Keratinocyte (primary cell): ENCODE measurements around the gene TENM3. TPM values are rescaled to one million over a fixed set of nuclear protein-coding genes. Genes with fewer than 3 reads are reported as not detected.

Experiments used
- DNase-seq: peaks from one replicate; pipeline ENCODE4 v3.0.0-alpha.2; 2011; ENCODE audit warnings: low read depth, missing footprints, low spot score
- FAIRE-seq: peaks from 2 replicates; lab custom pipeline; 2011; peaks lifted over from hg19 to GRCh38; lab: Jason Lieb, UNC
- H2AFZ ChIP-seq: 2 replicates; pipeline ENCODE4 v1.6.0; 2012; ENCODE audit warnings: low read length, control low read depth, inconsistent platforms; ENCODE audit not compliant: control insufficient read depth
- H3K27ac ChIP-seq: 2 replicates; pipeline ENCODE4 v1.5.1; 2011; ENCODE audit warnings: low read length; ENCODE audit not compliant: control insufficient read depth, insufficient read depth
- H3K27me3 ChIP-seq: 3 replicates; pipeline ENCODE4 v1.6.0; 2011; ENCODE audit warnings: low read length; ENCODE audit not compliant: control insufficient read depth, insufficient read depth; ENCODE audit errors: extremely low read depth
- H3K36me3 ChIP-seq, 2 experiments: 2 replicates in 1 of 2; 3 replicates in 1 of 2; pipeline ENCODE4 v1.5.1; 2011; ENCODE audit warnings: low read length in 2 of 2, mild to moderate bottlenecking in 1 of 2; ENCODE audit not compliant: control insufficient read depth in 2 of 2, insufficient read depth in 2 of 2; ENCODE audit errors: extremely low read depth in 1 of 2
- H3K4me1 ChIP-seq: 3 replicates; pipeline ENCODE4 v1.5.1; 2011; ENCODE audit warnings: low read length; ENCODE audit not compliant: control insufficient read depth, insufficient read depth; ENCODE audit errors: extremely low read depth
- H3K4me2 ChIP-seq: 3 replicates; pipeline ENCODE4 v1.6.0; 2011; ENCODE audit warnings: low read depth, low read length; ENCODE audit not compliant: control insufficient read depth, insufficient read depth; ENCODE audit errors: extremely low read depth
- H3K4me3 ChIP-seq, 3 experiments: fragments of 200-600 bp in 1 of 3; sonication (generic) in 1 of 3; 2 replicates in 2 of 3; 3 replicates in 1 of 3; pipeline ENCODE4 v1.5.1; 2011 to 2016; ENCODE audit warnings: low read length in 3 of 3, mild to moderate bottlenecking in 3 of 3, control low read depth in 2 of 3, inconsistent platforms in 1 of 3, low read depth in 1 of 3, mixed read lengths in 1 of 3, mixed run types in 1 of 3, moderate library complexity in 1 of 3; ENCODE audit not compliant: control insufficient read depth in 2 of 3, insufficient read depth in 2 of 3; ENCODE audit errors: extremely low read depth in 1 of 3
- H3K79me2 ChIP-seq: 2 replicates; pipeline ENCODE4 v1.6.0; 2012; ENCODE audit warnings: low read length; ENCODE audit not compliant: control insufficient read depth, insufficient read depth
- H3K9ac ChIP-seq: 3 replicates; pipeline ENCODE4 v1.6.0; 2011; ENCODE audit warnings: low read length; ENCODE audit not compliant: control insufficient read depth, insufficient read depth; ENCODE audit errors: extremely low read depth
- H3K9me1 ChIP-seq: 3 replicates; pipeline ENCODE4 v1.6.0; 2011; ENCODE audit warnings: low read length; ENCODE audit not compliant: control insufficient read depth, insufficient read depth; ENCODE audit errors: extremely low read depth
- H3K9me3 ChIP-seq: 2 replicates; pipeline ENCODE4 v1.5.1; 2012; ENCODE audit warnings: low read depth, low read length; ENCODE audit not compliant: control insufficient read depth
- H4K20me1 ChIP-seq: 3 replicates; pipeline ENCODE4 v1.6.0; 2011; ENCODE audit warnings: low read length; ENCODE audit not compliant: control insufficient read depth, insufficient read depth; ENCODE audit errors: extremely low read depth
- CTCF ChIP-seq, 3 experiments: IDR thresholded peaks in 1 of 3; conservative IDR thresholded peaks in 1 of 3; optimal IDR thresholded peaks in 1 of 3; 2 replicates in 2 of 3; 3 replicates in 1 of 3; pipeline versions ENCODE3 to v1.5.1; 2011; ENCODE audit warnings: low read length in 3 of 3, mild to moderate bottlenecking in 3 of 3, moderate library complexity in 2 of 3, control low read depth in 1 of 3, inconsistent platforms in 1 of 3; ENCODE audit not compliant: insufficient read depth in 2 of 3; ENCODE audit errors: extremely low read depth in 1 of 3
- EZH2 ChIP-seq: IDR thresholded peaks from one replicate; pipeline ENCODE4 v1.6.1; 2012; ENCODE audit warnings: inconsistent platforms, mild to moderate bottlenecking, low read length, moderate library complexity
- dilution Hi-C: fragments of 300-500 bp; cut with MboI; formaldehyde crosslinking; loops from one replicate; pipeline ENCODE4 v1.7.0; 2020; ENCODE audit warnings: low sequenced_read_pairs; ENCODE audit not compliant: extremely low pct_ligation_motif_present
- polyA plus RNA-seq, 5 experiments: library from polyadenylated mRNA; depleted of rRNA in 3 of 5; stranded (reverse) in 3 of 5; stranded (forward) in 1 of 5; unstranded in 1 of 5; fragments of >200 nt; gene quantifications; 1 replicate in 1 of 5; 2 replicates in 3 of 5; 3 replicates in 1 of 5; pipeline versions ENCODE4 v1.2.1 to v1.2.3, GENCODE V29; 2011 to 2012; ENCODE audit warnings: missing spikeins in 2 of 5, low read depth in 1 of 5, low replicate concordance in 1 of 5

The TENM3 gene
- polyA plus RNA-seq, 1 donor (not counting 4 experiments of a cell fraction or from before 2014, with no cell fraction given) = 17.0 TPM

GRCh38 chr4:182314537-182314936, 71.3 kb downstream of the TENM3 start:
- H3K79me2 ChIP-seq = no peaks in the 10 kb centered on the region

GRCh38 chr4:182318256-182318655, 75.1 kb downstream of the TENM3 start:
- no peak overlapping the region for H3K9ac ChIP-seq
- TF ChIP-seq CTCF (optimal IDR thresholded peaks at IDR 0.05 in 1 of 3, IDR thresholded peaks at IDR 0.05 in 1 of 3, conservative IDR thresholded peaks at IDR 0.05 in 1 of 3; ENCODE audit: extremely low read depth in 1 of 3, insufficient read depth in 2 of 3, low read length in 3 of 3) = no peak
- TF ChIP-seq EZH2 = no peak
- FAIRE-seq (no peak), DNase-seq (no peak)
- H3K27ac ChIP-seq = no peak overlapping the region
- H3K9me3 ChIP-seq = peaks cover 2% of the 10 kb centered on the region
- dilution Hi-C loops = no loop called here
- no peak overlapping the region for H3K4me2 ChIP-seq
- no peak overlapping the region for H3K4me3 ChIP-seq
- H3K79me2 ChIP-seq = no peaks in the 10 kb centered on the region
- H4K20me1 ChIP-seq = no peaks in the 10 kb centered on the region
- no peak overlapping the region for H2AFZ ChIP-seq
- no peaks in the 10 kb centered on the region for H3K9me1 ChIP-seq
- no peaks in the 10 kb centered on the region for H3K4me1 ChIP-seq
- no peaks in the 10 kb centered on the region for H3K27me3 ChIP-seq
- H3K36me3 ChIP-seq = peaks cover 0 to 1% of the 10 kb centered on the region in 2 experiments

More at GRCh38 chr4:182314537-182314936, 71.3 kb downstream of the TENM3 start:
- no peaks in the 10 kb centered on the region for H3K9me1 ChIP-seq
- no peak overlapping the region for H3K4me2 ChIP-seq
- dilution Hi-C loops = no loop called here
- FAIRE-seq (no peak), DNase-seq (no peak)
- peaks cover 2% of the 10 kb centered on the region for H3K9me3 ChIP-seq
- H3K27me3 ChIP-seq = no peaks in the 10 kb centered on the region
- H3K9ac ChIP-seq = no peak overlapping the region
- H4K20me1 ChIP-seq = no peaks in the 10 kb centered on the region
- H3K4me1 ChIP-seq = no peaks in the 10 kb centered on the region
- no peaks in the 10 kb centered on the region for H3K36me3 ChIP-seq
- H2AFZ ChIP-seq = no peak overlapping the region
- no peak overlapping the region for H3K4me3 ChIP-seq
- TF ChIP-seq EZH2 = no peak
- no peak for TF ChIP-seq CTCF (optimal IDR thresholded peaks at IDR 0.05 in 1 of 3, IDR thresholded peaks at IDR 0.05 in 1 of 3, conservative IDR thresholded peaks at IDR 0.05 in 1 of 3; ENCODE audit: extremely low read depth in 1 of 3, insufficient read depth in 2 of 3, low read length in 3 of 3)
- no peak overlapping the region for H3K27ac ChIP-seq
